ENCODE results near the gene EML6.
"Not testable (repeated sequence)": the region's sequence is repeated elsewhere in the genome, so short reads cannot be mapped to it uniquely, and the experiment has no call there.

The EML6 gene

DNA sequence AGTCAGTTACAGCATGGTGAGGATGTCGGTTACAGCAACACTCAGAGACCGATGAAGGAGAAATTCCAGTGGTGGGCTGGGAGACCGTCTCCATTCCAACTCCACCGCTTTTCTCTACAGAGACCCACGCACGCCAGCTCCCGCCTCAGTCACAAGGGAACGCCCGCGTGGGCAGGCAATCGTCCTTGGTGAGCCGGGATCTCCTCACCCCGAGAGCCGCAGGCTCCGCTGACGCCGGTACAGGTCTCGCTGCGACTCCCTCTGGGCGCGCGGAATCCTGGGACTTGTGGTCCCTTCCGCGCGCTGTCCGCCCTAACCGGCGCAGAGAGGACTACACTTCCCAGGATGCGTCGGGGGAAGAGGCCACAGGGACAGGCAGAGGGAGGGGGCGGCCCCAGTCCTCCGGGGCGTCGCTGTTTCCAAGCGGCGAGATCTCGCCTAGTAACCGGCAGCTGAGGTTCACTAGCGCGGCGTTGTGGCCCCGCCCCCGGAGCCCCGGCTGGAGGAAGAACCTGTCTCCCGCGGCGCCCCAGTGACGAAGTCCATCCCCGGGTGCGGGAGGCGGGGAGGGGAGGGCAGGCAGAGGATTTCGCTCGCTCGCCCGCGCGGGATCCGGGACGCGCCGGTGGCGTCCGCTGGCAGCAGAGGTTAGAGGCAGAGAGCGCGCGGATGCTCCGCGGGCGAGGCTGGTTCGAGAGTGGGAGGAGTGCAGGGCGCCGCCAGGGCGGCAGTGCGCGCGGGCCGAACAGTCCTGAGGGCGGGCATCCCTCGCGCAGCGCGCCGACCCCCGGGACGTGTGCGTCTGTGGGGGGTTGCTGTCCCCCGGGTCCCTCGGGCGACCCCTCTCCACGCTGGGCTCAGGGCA is at the start of gene EML6:
TSS of gene EML6 (plus strand) at position 532 of the 865 bp plus-strand sequence. CDS start 1,400 bp downstream, outside the sequence.
- DNase-seq, result peak; percentile 99

DNA sequence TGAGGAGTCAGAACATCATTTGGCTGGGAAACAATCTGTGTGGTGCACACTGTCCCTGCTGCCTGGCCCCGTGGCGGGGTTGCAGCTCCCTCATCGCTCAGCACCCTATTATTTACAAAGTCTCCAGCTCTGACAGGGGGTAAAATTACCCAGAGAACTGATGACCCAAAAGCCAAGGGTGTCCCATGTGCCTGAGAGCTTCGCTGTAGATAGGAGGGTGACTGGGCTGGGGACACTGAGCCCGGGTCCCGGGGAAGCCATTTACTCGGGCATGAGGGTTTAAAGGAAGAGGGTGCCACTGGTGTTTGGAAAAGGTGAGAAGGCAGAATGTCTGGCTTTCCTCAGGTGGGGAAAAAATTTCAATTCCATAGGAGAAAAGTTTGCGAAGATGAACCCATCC is 48.2 kb upstream of the EML6 start:
- no peak for DNase-seq

DNA sequence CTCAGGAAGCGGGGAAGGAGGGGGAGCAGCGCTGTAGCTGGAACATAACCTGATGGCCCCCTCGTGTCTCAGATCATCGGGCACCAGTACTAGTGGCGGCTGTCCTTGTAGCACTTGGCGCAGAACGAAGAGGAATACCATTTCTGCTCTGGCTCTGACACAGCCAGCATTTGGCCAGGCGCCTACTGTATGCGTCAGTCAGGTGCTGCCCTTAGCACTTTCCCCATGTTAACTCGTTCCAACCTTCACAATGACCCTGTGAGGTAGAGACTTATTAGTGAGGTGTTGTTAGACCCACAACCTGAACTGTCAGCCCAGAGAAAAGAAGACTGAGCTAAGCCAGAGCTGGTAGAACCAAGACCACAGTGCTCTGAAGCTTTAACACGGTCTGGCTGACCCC is 47.7 kb upstream of the EML6 start:
- no peak for DNase-seq

DNA sequence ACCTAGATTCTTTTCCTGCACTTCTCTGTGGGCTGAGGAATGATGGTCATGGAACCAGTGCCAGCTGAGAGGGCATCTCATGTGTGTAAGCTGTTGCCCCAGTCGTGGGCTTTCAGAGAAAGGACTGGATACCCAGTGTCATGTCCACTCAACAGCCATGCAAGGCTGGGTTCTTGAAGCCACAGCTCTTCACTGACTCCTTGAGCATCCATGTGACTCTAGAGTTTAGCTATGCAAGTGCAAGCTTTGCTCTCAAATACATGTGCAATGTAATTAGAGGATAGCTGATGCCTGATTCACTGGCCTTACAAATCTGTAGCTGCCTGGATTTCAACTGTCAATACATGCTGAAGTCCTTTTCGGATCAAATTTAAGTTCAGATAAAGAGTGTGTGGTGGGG is 46.8 kb upstream of the EML6 start:
- no peak for DNase-seq

DNA sequence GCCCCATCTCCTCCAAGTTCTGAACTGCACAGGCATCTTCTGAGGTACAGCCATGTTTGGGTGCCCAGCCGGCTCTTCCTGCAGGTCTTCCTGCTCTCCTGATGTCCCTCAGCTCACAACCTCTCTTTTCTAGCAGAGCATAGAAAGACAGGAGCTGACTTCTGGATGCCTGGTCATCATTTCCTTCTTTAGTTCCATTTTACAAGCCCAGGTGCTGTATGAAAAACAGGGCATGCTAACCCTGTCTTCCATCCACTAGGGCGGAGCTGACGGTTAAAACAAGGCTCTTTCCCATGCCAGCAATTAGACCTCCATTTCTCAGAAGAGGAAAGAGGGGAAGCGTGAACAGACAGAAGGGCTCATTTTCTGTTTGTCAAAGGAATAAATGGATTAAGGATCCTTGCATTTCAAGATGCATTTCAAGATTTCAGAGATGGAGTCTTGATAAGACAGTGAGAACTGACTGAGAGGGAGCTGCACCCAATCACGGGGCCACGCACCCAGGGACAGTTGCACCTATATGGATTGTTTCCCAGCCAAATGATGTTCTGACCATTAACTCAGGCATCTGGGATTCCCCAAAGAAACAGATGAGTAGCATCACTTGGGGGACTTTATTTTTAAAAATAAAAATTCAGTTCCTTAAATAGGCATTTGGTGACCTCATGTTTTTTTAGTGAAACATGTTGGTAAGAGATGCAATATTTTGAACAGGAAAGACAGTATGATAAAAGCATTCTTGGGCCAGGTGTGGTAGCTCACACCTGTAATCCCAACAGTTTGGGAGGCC is 45.8 kb upstream of the EML6 start:
- no peak for DNase-seq

DNA sequence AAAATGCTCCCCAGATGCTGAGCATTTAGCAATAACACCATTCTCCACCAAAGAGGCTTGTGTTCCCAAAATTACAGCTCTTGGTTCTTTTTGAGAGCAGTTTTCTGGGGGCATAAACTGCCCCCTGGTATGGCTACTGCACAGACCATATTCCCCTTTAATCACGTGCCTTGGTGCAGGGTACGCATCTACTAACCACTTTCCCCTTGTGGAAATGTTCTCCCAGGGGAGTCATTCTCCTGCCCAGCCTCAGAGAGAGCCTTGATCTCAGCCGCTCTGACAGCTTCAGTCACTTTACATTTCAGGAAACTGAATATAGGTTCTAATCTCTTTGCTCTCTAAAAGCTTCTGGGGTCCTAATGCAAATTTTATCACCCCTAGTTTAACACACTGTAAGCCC is 44.7 kb upstream of the EML6 start:
- DNase-seq, result no peak

DNA sequence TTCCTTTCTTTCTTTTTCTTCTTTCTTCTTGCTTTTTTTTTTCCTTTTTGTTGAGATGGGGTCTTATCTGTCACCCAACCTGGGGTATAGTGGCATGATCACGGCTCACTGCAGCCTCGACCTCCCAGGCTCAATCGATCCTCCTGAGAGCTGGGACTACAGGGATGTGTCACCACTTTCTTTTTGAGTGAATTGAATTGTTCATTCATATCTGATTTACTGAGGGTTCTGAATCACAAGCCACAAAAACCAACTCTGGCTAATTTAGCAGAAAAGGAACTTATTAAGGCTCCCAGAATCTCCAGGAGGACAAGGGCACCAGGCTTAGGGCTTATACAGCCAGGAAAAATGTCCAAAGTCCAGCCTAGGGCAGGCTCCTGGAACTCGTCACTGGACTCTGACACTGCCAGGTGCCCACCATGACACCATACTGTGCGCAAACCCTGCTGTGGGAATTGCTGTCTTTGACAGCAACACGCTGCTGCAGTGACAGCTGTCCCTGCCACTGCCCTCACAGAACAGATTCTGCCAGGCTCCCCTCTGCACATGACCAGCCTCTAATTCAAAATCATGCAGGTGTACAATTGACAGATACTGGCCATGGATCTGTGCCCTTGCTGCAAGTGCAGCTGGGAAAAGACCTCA is 42.9 kb upstream of the EML6 start:
- DNase-seq, result no peak

DNA sequence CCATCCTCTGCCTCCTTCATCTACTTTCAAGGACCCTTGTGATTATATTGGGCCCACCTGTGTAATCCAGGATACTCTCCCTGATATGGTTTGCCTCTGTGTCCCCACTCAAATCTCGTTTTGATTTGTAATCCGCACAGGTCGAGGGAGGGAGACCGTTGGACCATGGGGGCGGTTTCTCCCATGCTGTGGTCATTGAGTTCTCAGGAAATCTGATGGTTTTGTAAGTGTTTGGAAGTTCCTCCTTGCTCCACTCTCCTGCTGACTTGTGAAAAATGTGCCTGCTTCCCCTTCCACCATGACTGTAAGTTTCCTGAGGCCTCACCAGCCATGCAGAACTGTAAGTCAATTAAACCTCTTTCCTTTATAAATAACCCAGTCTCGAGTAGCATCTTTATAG is 42.0 kb upstream of the EML6 start:
- no peak for DNase-seq

DNA sequence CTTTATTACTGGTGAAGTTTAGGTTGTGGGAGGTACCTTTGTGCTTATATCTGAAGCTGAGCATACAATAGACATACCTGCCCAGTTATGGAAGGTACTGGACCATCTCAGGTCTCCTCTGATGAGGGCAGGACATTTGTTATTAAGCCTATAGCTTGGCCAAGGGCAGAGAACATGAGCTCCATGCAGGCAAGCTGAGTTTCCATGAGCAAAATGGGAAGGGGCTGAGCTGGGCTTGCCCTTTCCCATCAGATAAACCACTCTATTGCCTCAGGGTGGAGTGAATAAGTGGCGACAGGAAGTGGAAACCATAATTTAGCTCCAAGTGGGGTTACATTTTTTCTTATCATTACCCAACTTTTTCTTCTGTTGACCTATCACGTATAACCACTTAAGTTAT is 39.9 kb upstream of the EML6 start:
- DNase-seq, result no peak

DNA sequence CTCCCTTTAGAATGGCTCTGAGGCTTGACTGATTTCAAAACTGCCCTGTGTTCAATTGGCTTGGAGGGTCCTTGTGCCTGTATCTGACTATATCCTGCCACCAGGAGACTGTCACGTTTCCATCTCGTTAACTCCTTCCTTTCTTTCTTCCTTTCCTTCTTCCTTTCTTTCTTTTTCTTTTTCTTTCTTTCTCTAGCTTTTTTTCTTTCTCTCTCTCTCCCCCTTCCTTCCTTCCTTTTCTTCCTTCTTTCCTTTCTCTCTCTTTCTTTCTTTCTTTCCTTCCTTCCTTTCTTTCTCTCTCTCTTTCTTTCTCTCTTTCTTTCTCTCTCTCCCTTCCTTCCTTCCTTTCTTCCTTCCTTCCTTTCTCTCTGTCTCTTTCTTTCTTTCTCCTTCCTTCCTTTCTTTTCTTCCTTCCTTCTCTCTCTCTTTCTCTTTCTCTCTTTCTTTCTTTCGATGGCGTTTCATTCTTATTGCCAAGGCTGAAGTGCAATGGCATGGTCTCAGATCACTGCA is 38.1 kb upstream of the EML6 start:
- no peak for DNase-seq

DNA sequence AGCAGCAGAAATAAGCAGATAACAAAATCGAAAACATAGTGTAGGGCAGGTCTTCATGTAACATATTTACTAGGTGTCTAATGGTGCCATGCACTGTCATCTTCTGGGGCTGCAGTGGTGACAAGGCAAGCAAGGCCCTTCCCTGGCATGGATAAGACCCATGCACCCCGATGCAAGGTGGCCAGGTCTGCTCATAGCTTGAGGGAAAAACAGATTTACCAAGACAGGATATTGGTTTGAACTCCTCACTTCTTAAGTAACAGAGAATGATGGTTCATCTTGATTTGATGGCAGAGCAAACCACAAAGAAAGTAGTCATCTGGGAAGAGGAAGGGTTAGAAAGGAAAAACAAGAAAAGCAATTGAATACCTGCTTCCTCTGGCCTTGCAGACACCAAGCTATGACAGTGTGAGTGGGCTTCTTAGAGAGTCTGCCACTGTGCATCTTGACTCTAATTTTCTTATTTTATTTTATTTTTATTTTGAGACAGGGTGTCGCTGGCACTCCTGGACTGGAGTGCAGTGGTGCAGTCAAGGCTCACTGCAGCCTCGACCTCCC is 35.8 kb upstream of the EML6 start:
- no peak for DNase-seq

DNA sequence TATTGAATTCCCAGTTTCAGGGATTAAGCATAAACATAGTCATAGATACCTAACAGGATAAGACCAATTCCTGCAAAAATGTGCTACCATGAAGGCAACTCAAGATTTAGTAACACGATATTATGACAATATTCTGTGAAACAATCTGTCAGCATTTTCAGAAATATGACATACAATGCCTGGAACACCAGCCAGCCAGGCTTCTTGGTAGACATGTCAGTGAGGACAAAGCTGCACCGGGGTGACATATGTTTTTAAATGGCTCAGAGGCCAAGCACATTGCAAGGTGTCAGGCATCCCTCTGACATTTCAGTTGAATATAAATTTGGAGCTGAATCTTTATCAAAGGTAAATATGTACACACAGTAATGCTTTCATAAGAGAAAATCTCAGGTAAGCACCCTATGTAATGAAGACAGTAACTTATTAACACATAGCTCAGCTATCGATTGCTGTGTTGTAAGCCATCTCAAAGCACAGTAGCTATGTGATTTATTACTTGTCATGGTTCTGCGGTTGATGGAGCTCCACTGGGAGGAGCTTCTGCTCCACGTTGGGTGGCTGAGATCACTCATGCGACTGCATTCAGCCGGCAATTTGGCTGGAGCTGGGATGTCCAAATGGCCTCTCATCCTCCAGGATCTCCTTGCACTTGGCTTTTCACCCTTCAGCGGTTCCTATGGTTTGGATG is 31.9 kb upstream of the EML6 start:
- no peak for DNase-seq

DNA sequence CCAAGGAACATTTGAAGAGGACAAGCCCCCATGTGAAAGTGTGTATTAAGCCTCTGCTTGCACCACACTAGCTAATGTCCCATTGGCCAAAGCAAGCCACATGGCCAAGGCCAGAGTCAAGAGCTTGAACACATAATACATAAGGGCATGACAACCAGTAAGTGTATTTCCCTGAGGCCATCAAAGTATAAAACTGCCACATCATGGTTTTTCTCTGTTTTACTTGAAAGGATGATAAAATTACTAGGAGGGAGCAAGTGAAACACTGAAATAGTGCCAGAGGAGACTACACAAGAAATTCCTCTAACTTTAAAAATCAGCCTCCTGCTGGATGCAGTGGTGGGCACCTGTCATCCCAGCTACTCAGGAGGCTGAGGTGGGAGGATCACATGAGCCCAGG is 30.9 kb upstream of the EML6 start:
- no peak for DNase-seq

DNA sequence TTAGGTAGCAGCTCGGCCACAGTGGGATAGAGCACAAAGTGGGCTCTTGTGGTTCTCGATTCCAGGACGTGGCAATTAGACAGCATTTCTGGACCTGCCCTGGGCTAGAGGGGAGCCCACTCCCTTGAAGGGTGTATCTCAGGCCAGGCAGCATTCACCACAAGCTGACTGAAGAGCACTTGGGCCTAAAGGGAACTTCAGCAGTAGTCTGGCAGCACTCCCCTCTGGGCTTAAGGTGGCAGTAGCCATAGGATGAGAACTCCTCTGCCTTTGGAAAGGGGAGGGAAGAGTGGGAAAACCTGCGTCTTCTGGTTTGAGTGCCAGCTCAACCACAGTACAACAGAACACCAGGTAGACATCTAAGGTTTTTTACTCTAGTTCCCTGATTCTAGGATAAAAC is 28.1 kb upstream of the EML6 start:
- no peak for DNase-seq

DNA sequence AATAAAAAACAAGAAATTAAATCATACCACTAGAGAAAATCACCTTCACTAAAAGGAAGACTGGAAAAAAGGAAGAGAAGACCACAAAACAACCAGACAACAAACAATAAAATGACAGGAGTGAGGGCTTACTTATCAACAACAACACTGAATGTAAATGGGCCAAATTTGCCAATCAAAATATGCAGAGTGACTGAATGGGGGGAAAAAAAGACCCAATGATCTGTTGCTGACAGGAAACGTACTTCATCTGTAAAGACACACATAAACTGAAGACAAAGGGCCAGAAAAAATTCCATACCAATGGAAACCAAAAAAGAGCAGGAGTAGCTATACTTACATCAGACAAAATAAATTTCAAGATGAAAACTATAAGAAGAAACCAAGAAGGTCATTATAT is 25.5 kb upstream of the EML6 start:
- DNase-seq, result no peak

DNA sequence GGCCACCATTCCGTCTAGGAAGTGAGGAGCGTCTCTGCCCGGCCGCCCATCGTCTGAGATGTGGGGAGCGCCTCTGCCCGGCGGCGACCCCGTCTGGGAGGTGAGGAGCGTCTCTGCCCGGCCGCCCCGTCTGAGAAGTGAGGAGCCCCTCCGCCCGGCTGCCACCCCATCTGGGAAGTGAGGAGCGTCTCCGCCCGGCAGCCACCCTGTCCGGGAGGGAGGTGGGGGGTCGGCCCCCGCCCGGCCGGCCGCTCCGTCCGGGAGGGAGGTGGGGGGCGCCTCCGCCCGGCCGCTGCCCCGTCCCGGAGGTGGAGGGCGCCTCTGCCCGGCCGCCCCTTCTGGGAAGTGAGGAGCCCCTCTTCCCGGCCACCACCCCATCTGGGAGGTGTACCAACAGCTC is 24.5 kb upstream of the EML6 start:
- not testable (repeated sequence) for DNase-seq

DNA sequence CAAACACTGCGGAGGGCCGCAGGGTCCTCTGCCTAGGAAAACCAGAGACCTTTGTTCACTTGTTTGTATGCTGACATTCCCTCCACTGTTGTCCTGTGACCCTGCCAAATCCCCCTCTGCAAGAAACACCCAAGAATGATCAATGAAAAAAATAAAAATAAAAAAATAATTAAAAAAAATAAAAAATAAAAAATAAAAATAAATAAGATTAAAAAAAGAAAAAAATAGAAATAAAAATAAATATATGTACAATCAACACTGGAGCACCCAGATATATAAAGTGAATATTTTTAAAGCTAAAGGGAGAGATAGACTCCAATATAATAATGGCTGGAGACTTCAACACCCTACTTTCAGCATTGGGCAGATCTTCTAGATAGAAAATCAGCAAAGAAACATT is 23.8 kb upstream of the EML6 start:
- DNase-seq, result no peak

DNA sequence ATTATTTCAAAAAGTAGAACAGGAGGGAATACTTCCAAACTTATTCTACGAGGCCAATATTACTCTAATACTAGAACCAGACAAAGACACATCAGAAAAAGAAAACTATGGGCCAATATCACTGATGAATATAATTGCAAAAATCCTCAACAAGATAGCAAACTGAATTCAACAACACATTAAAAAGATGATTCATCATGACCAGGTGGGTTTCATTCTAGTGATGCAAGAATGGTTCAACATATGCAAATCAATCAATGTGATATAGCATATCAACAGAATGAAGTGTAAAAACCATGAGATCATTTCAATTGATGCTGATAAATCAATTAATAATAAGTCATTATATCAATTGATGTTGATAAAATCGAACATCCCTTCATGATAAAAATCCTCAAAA is 22.4 kb upstream of the EML6 start:
- DNase-seq, result no peak

DNA sequence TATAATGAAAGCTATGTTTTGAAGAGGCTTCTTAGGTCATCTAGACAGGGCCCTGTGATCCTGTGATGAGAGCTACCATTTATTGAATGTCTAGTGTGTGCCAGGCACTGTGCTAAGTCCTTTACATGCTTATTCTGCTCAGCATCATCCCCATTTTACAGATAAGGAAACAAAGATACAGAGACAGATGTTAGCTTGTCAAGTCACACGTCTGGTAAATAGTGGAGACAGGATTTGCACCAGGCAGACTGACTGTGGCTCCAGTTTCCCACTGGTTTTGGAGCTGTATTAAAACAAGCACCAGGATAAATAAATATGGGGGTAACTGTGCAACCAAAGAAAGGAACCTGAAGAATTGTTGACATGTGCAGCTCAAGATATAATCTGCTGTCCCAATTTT is 19.2 kb upstream of the EML6 start:
- DNase-seq, result no peak

DNA sequence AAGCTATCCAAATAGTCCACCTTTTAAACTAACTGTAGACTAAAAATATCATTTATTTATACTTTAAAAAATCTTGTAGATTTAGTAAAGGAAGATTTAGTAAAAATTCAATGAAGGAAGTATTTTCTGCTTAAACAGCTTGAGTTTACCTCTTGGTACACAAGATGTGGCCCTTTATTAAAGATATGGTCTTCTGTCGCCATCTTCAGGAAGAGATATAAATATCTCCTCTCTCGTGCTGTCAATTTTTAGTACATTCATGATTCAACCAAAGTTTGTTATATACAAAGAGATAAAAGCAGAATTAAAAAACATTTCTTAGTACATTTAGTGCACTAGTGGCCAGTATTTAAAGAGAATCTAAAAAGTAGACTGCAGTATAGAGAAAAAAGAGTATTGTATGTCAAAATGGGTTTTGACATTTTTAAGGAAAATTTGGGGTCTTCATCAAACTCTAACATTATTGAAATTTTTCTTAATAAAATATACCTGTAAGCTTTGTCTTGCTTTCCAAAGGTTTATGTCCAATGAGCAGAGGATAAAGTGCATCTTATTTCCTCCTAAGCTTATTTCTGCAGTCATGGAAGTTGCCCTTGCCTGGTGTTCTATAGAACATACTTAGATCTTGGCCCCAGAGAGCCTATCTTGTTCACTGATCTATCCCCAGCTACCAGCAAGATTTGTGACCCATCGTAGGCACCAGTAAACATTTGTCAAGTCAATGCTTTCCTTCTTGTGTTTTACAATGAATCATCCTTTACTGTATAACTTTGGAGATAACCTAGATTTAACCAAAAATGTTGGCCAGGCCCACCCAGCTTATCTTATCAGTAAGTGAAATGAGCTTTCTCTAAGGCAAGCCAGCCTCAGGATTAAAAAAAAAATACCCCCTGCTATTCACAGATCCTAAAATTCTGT is 18.5 kb upstream of the EML6 start:
- DNase-seq, result peak in 1 of 2 donors; percentile 73

DNA sequence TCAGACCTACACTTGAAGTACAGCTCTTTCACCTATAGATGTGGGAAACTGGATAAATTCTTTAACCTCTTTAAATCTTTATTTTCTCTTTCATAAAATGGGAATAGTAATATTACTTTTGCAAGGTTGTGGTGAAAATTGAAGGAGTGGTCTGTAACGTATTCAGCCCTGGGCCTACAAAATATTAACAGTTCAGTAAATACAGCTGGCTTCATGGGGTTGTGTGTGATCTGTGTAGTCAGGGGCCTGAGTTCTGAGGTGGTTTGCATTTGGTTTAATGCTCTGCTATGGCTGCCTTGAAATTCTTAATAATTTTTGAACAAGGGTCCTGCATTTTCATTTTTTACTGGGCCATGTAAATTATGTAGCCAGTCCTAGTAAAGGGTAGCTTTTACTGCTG is 16.8 kb upstream of the EML6 start:
- no peak for DNase-seq

All from CD4-positive, alpha-beta T cell treated with Interferon alpha-2 for 1 hour (primary cell).